ENCODE results near the gene ATXN1.
"Not testable (repeated sequence)": the region's sequence is repeated elsewhere in the genome, so short reads cannot be mapped to it uniquely, and the experiment has no call there.

The ATXN1 gene

GRCh38 chr6:16380220-16380809, 380.9 kb downstream of the ATXN1 start:
- no peaks in the 10 kb centered on the region for H3K9me2 ChIP-seq (replicated peaks; ENCODE audit: insufficient read depth, low read length)
- no peaks in the 10 kb centered on the region for H3K79me2 ChIP-seq (ENCODE audit: insufficient read depth, low read length)
- no peaks in the 10 kb centered on the region for H3K36me3 ChIP-seq (ENCODE audit: low read length)
- H3K4me3 ChIP-seq (ENCODE audit: insufficient read depth, low read length, poor library complexity, severe bottlenecking), result no peak overlapping the region
- H3K4me2 ChIP-seq (ENCODE audit: low read depth, low read length, poor library complexity, severe bottlenecking), result no peak overlapping the region
- H3K27me3 ChIP-seq (ENCODE audit: low read length), result no peaks in the 10 kb centered on the region
- no peaks in the 10 kb centered on the region for H3F3A ChIP-seq (ENCODE audit: insufficient read depth)
- no peak overlapping the region for H2AFZ ChIP-seq (ENCODE audit: low read depth, low read length, severe bottlenecking)
- no peak overlapping the region for H3K27ac ChIP-seq (ENCODE audit: low read depth, low read length)
- no peaks in the 10 kb centered on the region for H4K20me1 ChIP-seq (ENCODE audit: low read depth, low read length)
- H3K9ac ChIP-seq (ENCODE audit: low read length), result no peak overlapping the region
- TF ChIP-seq, protein P1, sequence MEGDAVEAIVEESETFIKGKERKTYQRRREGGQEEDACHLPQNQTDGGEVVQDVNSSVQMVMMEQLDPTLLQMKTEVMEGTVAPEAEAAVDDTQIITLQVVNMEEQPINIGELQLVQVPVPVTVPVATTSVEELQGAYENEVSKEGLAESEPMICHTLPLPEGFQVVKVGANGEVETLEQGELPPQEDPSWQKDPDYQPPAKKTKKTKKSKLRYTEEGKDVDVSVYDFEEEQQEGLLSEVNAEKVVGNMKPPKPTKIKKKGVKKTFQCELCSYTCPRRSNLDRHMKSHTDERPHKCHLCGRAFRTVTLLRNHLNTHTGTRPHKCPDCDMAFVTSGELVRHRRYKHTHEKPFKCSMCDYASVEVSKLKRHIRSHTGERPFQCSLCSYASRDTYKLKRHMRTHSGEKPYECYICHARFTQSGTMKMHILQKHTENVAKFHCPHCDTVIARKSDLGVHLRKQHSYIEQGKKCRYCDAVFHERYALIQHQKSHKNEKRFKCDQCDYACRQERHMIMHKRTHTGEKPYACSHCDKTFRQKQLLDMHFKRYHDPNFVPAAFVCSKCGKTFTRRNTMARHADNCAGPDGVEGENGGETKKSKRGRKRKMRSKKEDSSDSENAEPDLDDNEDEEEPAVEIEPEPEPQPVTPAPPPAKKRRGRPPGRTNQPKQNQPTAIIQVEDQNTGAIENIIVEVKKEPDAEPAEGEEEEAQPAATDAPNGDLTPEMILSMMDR (IDR thresholded peaks at IDR 0.05; ENCODE audit: insufficient read depth, low read length, poor library complexity, severe bottlenecking), result no peak
- no peak for TF ChIP-seq EZH2phosphoT487 (conservative IDR thresholded peaks at IDR 0.05; ENCODE audit: low read length)
- no peaks in the 10 kb centered on the region for H3K9me3 ChIP-seq (ENCODE audit: insufficient read depth, low read length)

DNA sequence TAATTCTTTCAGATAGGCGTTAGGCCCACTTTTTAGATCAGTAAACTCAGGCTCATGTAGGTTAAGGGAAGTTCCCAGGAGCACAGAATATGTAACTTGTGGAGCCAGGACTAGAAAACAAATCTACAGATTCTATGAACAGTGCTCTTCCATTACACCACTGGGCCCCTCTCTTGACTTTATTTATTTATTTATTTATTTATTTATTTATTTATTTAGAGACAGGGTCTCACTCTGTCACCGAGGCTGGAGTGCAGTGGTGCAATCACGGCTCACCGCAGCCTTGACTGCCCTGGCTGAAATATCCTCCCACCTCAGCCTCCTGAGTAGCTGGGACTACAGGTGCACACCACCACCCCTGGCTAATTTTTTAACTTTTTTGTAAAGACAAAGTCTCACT, 382.9 kb downstream of the ATXN1 start:
- not testable (repeated sequence) for H3K9ac ChIP-seq (ENCODE audit: low read length); H3K9me3 ChIP-seq (ENCODE audit: insufficient read depth, low read length); H3K79me2 ChIP-seq (ENCODE audit: insufficient read depth, low read length); H3K4me2 ChIP-seq (ENCODE audit: low read depth, low read length, poor library complexity, severe bottlenecking); H3F3A ChIP-seq (ENCODE audit: insufficient read depth); H2AFZ ChIP-seq (ENCODE audit: low read depth, low read length, severe bottlenecking); H3K9me2 ChIP-seq (replicated peaks; ENCODE audit: insufficient read depth, low read length); H4K20me1 ChIP-seq (ENCODE audit: low read depth, low read length); H3K27me3 ChIP-seq (ENCODE audit: low read length); H3K27ac ChIP-seq (ENCODE audit: low read depth, low read length); H3K36me3 ChIP-seq (ENCODE audit: low read length); H3K4me3 ChIP-seq (ENCODE audit: insufficient read depth, low read length, poor library complexity, severe bottlenecking)

- no peaks in the 10 kb centered on the region for H3K79me2 ChIP-seq (ENCODE audit: insufficient read depth, low read length)
- TF ChIP-seq, protein P1 (IDR thresholded peaks at IDR 0.05; ENCODE audit: insufficient read depth, low read length, poor library complexity, severe bottlenecking), result no peak
Observed at GRCh38 chr6:16377470-16377869, 383.8 kb downstream of the ATXN1 start.

GRCh38 chr6:16375843-16376242, 385.4 kb downstream of the ATXN1 start:
- Histone ChIP-seq H3K9me3 (ENCODE audit: insufficient read depth, low read length) (no peaks in the 10 kb centered on the region), H3K27ac (ENCODE audit: low read depth, low read length) (peak overlapping the region; percentile 61), H3K79me2 (ENCODE audit: insufficient read depth, low read length) (no peaks in the 10 kb centered on the region), H3K27me3 (ENCODE audit: low read length) (no peaks in the 10 kb centered on the region), H3K9me2 (replicated peaks; ENCODE audit: insufficient read depth, low read length) (no peaks in the 10 kb centered on the region), H3K4me2 (ENCODE audit: low read depth, low read length, poor library complexity, severe bottlenecking) (peak overlapping the region; percentile 14), H3K36me3 (ENCODE audit: low read length) (no peaks in the 10 kb centered on the region), H4K20me1 (ENCODE audit: low read depth, low read length) (no peaks in the 10 kb centered on the region), H3F3A (ENCODE audit: insufficient read depth) (no peaks in the 10 kb centered on the region), H3K4me3 (ENCODE audit: insufficient read depth, low read length, poor library complexity, severe bottlenecking) (no peak overlapping the region), H2AFZ (ENCODE audit: low read depth, low read length, severe bottlenecking) (no peak overlapping the region), H3K9ac (ENCODE audit: low read length) (no peak overlapping the region)
- TF ChIP-seq EZH2phosphoT487 (conservative IDR thresholded peaks at IDR 0.05; ENCODE audit: low read length), result no peak
- TF ChIP-seq, protein P1 (IDR thresholded peaks at IDR 0.05; ENCODE audit: insufficient read depth, low read length, poor library complexity, severe bottlenecking), result no peak

More at GRCh38 chr6:16377470-16377869, 383.8 kb downstream of the ATXN1 start:
- no peaks in the 10 kb centered on the region for H3K9me3 ChIP-seq (ENCODE audit: insufficient read depth, low read length)
- no peaks in the 10 kb centered on the region for H4K20me1 ChIP-seq (ENCODE audit: low read depth, low read length)
- H3F3A ChIP-seq (ENCODE audit: insufficient read depth), result no peaks in the 10 kb centered on the region
- no peak overlapping the region for H3K4me3 ChIP-seq (ENCODE audit: insufficient read depth, low read length, poor library complexity, severe bottlenecking)
- H3K27ac ChIP-seq (ENCODE audit: low read depth, low read length), result no peak overlapping the region
- H3K9ac ChIP-seq (ENCODE audit: low read length), result no peak overlapping the region
- no peak overlapping the region for H3K4me2 ChIP-seq (ENCODE audit: low read depth, low read length, poor library complexity, severe bottlenecking)
- no peak overlapping the region for H2AFZ ChIP-seq (ENCODE audit: low read depth, low read length, severe bottlenecking)
- H3K27me3 ChIP-seq (ENCODE audit: low read length), result no peaks in the 10 kb centered on the region
- H3K9me2 ChIP-seq (replicated peaks; ENCODE audit: insufficient read depth, low read length), result no peaks in the 10 kb centered on the region
- no peaks in the 10 kb centered on the region for H3K36me3 ChIP-seq (ENCODE audit: low read length)
